ENCODE results near the gene ACTL6A.

The ACTL6A gene

GRCh38 chr3:179624451-179624850, 61.7 kb downstream of the ACTL6A start:
- no peak overlapping the region for H3K27ac Mint-ChIP-seq
- peaks cover 63% of the 10 kb centered on the region for H3K36me3 Mint-ChIP-seq (ENCODE audit: low read depth)
- no peaks in the 10 kb centered on the region for H3K27me3 Mint-ChIP-seq (ENCODE audit: low read depth, poor library complexity)
- DNase-seq, result no peak
- no peak overlapping the region for H3K4me3 Mint-ChIP-seq
- TF ChIP-seq CTCF (IDR thresholded peaks at IDR 0.05), result no peak
- peaks cover 15% of the 10 kb centered on the region for H3K9me3 Mint-ChIP-seq
- no peaks in the 10 kb centered on the region for H3K4me1 Mint-ChIP-seq

DNA sequence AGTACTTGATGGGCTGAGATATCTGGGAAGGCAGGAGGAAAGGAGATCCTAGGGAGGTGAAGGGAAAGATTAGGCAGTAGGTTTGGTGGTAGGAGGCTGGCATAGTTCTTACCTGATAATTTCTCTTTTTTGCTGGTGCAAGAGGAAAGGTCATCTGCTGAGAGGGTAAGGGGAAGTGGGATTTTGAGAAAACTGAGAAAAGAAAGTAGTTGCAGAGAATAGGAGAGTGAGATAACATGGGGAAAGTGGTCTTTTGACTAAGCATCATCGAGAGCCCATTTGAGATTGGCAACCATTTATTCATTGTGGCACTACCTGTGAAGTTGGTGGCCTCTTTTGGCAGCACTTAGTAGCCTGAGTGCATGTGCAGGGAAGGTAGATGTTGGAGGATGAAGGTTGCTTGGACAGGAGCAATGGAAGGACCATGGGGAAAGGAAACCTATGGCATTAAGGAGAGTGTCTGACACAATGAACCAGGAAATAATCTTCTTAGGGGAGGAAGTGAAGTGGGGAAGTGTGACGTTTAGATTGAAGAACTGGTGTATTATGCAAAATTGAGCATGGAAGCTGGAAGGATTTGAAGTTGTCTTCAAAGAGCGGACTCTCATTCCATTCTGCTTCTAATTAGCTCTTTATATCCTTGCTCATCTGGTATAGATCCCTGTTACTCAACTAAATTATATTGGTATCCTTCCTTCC, 68.2 kb downstream of the ACTL6A start:
- Mint-ChIP-seq H3K27me3 (ENCODE audit: low read depth, poor library complexity) (no peaks in the 10 kb centered on the region), H3K36me3 (ENCODE audit: low read depth) (peaks cover under 1% of the 10 kb centered on the region), H3K4me1 (no peaks in the 10 kb centered on the region), H3K4me3 (no peak overlapping the region), H3K27ac (no peak overlapping the region), H3K9me3 (no peaks in the 10 kb centered on the region)
- DNase-seq, result no peak
- TF ChIP-seq CTCF (IDR thresholded peaks at IDR 0.05), result no peak

Data from nephron progenitor cell (in vitro differentiated cells).